Measurements from ENCODE around the gene USP50. TPM values are rescaled to one million over a fixed set of nuclear protein-coding genes. Genes with fewer than 3 reads are reported as not detected.

Gene USP50
- total and polyA plus RNA-seq, 7 donors = 0.04 to 1.1 (median 0.12) TPM; not detected in 4

DNA sequence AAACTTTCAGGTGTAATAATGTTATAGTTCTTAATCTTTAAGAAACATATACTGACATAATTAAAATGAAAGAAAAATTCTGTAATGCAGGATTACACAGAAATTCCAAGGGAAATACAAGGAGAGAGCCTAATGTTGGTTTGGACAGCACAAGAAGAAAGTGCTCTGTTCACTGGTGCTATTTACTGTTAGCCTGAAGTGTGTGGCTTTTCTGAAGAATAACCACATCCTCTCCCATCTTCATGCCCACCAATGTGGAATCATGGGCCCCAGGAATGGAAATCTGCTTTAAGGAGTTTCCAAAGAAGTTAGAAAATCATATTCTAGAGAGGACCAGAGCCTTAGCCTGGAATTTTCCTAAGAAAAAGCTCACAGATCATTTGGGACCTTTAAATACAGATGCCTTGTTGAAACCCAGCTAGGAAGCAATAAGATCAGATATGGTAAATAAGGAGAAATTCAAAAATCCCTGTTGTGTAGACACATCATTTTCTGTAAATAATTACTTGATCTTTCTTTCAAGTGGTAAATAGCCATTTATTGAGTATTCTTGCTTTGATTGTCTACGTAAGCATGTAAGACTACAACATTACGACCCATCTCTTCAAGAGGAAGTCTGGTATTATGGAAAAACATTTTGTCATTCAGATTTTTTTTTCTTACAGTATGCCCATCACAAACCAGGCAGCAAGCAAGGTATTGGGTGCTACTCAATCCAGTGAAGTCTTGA lies 10.3 kb upstream of the USP50 start:
- peaks cover 0 to 42% of the 10 kb centered on the region in 2 donors for H3K36me3 ChIP-seq (ENCODE audit: insufficient read depth in 1 of 2, low read depth in 1 of 2)

DNA sequence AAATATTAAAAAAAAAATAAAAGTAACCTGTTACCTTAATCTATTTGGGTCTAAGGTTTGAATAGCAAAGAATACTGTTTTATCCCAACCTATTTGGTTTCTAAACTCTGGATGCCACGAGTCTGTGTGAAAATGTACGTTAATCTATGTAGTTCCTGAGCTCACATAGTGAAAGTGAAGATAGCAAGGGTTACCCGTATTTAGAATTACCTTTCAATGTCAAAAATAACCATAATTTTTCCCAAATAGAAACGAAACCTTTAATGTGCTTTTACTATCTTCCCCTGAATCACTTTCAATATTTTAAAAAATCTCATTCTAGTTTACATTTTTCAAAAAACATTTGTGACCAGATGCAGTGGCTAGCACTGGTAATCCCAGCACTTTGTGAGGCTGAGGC lies 5.8 kb upstream of the USP50 start:
- TF ChIP-seq CTCF (IDR thresholded peaks at IDR 0.05) = no peak
- Histone ChIP-seq H3K36me3 (ENCODE audit: insufficient read depth in 1 of 2, low read depth in 1 of 2) (peaks cover 0 to 2% of the 10 kb centered on the region in 2 donors), H3K27me3 (ENCODE audit: insufficient read depth in 3 of 3, low read length in 2 of 3) (peaks cover 0 to 1% (median 0%) of the 10 kb centered on the region in 3 donors), H3K4me3 (no peak overlapping the region), H3K9me3 (no peaks in the 10 kb centered on the region), H3K4me1 (no peaks in the 10 kb centered on the region), H3K27ac (no peak overlapping the region)
- WGBS, 3 donors = 88 to 90% (median 89%) methylated on average over 4 of the region's 4 CpGs
- ATAC-seq = no peak
- intact Hi-C loops (cut with DNase I) = no loop called here
- DNase-seq = no peak

More for the DNA sequence above, 10.3 kb upstream of the USP50 start:
- TF ChIP-seq CTCF (IDR thresholded peaks at IDR 0.05) = no peak
- ATAC-seq = no peak
- Histone ChIP-seq H3K4me3 (no peak overlapping the region), H3K27ac (no peak overlapping the region), H3K27me3 (ENCODE audit: insufficient read depth in 3 of 3, low read length in 2 of 3) (no peaks in the 10 kb centered on the region), H3K9me3 (no peaks in the 10 kb centered on the region), H3K4me1 (no peaks in the 10 kb centered on the region)
- 97% methylated on average over 2 of the region's 2 CpGs for WGBS, 3 donors
- intact Hi-C loops (cut with DNase I) = no loop called here
- DNase-seq = no peak

DNA sequence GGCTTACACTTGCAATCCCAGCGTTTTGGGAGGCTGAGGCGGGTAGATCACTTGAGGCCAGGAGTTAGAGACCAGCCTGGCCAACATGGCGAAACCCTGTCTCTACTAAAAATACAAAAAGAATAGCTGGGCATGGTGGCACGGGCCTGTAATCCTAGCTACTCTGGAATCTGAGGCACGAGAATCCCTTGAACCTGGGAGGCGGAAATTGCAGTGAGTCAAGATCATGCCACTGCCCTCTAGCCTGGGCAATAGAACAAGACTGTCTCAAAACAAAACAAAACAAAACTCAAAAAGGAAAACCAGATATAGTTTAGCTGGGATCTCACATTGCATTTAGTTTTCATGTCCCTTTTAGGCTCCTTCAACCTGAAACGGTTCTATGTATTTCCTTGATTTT lies 2.9 kb upstream of the USP50 start:
- no peak for TF ChIP-seq CTCF (IDR thresholded peaks at IDR 0.05)
- intact Hi-C loops (cut with DNase I) = no loop called here
- DNase-seq (no peak), ATAC-seq (no peak)
- Histone ChIP-seq H3K27ac (no peak overlapping the region), H3K4me3 (no peak overlapping the region), H3K9me3 (no peaks in the 10 kb centered on the region), H3K36me3 (ENCODE audit: insufficient read depth in 1 of 2, low read depth in 1 of 2) (no peaks in the 10 kb centered on the region), H3K4me1 (no peaks in the 10 kb centered on the region), H3K27me3 (ENCODE audit: insufficient read depth in 3 of 3, low read length in 2 of 3) (peaks cover 0 to 1% (median 0%) of the 10 kb centered on the region in 3 donors)
- 69 to 76% (median 73%) methylated on average over 7 of the region's 7 CpGs for WGBS, 3 donors

GRCh38 chr15:50544368-50544767 lies 2.1 kb downstream of the USP50 start:
- no peak overlapping the region for H3K27ac ChIP-seq
- no peaks in the 10 kb centered on the region for H3K9me3 ChIP-seq
- ATAC-seq (no peak), DNase-seq (no peak)
- H3K4me3 ChIP-seq = no peak overlapping the region
- H3K36me3 ChIP-seq (ENCODE audit: insufficient read depth in 1 of 2, low read depth in 1 of 2) = no peaks in the 10 kb centered on the region
- H3K4me1 ChIP-seq = no peaks in the 10 kb centered on the region
- TF ChIP-seq CTCF (IDR thresholded peaks at IDR 0.05) = no peak
- intact Hi-C loops (cut with DNase I) = no loop called here
- 64 to 67% (median 66%) methylated on average over 5 of the region's 5 CpGs for WGBS, 3 donors
- peaks cover 0 to 4% (median 0%) of the 10 kb centered on the region in 3 donors for H3K27me3 ChIP-seq (ENCODE audit: insufficient read depth in 3 of 3, low read length in 2 of 3)

DNA sequence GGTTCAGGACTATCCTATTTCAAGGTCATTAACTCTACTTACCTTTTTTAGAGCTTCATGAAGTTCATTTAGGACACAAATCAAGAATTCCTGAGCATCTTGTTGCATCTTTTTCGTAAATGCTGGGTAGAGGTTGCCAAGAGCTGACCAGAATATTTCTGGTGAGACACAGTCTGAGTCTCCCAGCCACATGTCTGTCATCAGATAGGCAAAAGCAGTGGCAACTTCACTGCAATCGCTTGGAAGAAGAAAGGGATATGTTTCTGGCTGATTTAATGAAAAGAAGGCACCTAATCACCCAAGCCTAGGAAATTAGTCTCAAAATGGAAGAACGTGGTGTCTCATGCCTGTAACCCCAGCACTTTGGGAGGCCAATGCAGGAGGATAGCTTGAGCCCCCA lies 2.9 kb downstream of the USP50 start:
- peaks cover 0 to 4% (median 0%) of the 10 kb centered on the region in 3 donors for H3K27me3 ChIP-seq (ENCODE audit: insufficient read depth in 3 of 3, low read length in 2 of 3)
- H3K9me3 ChIP-seq = no peaks in the 10 kb centered on the region
- TF ChIP-seq CTCF (IDR thresholded peaks at IDR 0.05) = no peak
- ATAC-seq (peak in 1 of 4 donors; percentile 55), DNase-seq (no peak)
- WGBS, 3 donors = 67 to 81% (median 68%) methylated on average over 3 of the region's 3 CpGs
- no peaks in the 10 kb centered on the region for H3K4me1 ChIP-seq
- intact Hi-C loops (cut with DNase I) = no loop called here
- no peak overlapping the region for H3K4me3 ChIP-seq
- H3K36me3 ChIP-seq (ENCODE audit: insufficient read depth in 1 of 2, low read depth in 1 of 2) = no peaks in the 10 kb centered on the region
- no peak overlapping the region for H3K27ac ChIP-seq

Measured in psoas muscle (tissue), 8 donors.